NT2/D1 (cell line): ENCODE results near the gene OR3A1.

Source experiments
- SUZ12 ChIP-seq: IDR thresholded peaks from 2 replicates; pipeline ENCODE4 v1.6.1; 2011; ENCODE audit not compliant: insufficient read length, insufficient read depth; ENCODE audit errors: extremely low read depth
- YY1 ChIP-seq: IDR thresholded peaks from 2 replicates; pipeline ENCODE4 v1.6.1; 2011; ENCODE audit not compliant: insufficient read length, insufficient read depth
- ZNF274 ChIP-seq: IDR thresholded peaks from 2 replicates; pipeline ENCODE4 v1.6.1; 2011; ENCODE audit warnings: mild to moderate bottlenecking, low read depth, low read length

- TF ChIP-seq ZNF274 (no peak), SUZ12 (no peak), YY1 (no peak)
Observed at GRCh38 chr17:3298260-3298659, at the start of gene OR3A1.
